Measurements from ENCODE around the gene SMU1.

DNA sequence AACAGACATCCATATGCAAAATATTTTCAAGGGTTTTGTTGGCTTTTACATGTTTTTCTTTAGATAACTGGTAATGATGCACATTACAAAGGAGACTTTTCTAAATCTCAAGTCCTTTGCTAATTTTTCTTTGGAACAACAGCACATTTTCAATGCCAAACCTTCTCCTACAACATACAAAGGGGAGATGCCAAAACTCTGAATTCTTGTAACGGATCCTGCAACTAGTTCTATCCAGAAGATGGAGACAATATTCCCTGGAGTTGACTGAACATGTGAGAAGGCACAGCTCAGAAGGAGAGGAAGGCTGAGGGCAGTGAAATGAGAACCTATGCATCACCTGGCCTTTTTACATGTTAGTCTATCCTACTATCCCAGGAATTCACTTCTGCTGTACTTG is 30.4 kb downstream of the SMU1 start:
- TF ChIP-seq, protein P1, sequence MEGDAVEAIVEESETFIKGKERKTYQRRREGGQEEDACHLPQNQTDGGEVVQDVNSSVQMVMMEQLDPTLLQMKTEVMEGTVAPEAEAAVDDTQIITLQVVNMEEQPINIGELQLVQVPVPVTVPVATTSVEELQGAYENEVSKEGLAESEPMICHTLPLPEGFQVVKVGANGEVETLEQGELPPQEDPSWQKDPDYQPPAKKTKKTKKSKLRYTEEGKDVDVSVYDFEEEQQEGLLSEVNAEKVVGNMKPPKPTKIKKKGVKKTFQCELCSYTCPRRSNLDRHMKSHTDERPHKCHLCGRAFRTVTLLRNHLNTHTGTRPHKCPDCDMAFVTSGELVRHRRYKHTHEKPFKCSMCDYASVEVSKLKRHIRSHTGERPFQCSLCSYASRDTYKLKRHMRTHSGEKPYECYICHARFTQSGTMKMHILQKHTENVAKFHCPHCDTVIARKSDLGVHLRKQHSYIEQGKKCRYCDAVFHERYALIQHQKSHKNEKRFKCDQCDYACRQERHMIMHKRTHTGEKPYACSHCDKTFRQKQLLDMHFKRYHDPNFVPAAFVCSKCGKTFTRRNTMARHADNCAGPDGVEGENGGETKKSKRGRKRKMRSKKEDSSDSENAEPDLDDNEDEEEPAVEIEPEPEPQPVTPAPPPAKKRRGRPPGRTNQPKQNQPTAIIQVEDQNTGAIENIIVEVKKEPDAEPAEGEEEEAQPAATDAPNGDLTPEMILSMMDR (IDR thresholded peaks at IDR 0.05), result no peak
- TF ChIP-seq POLR2AphosphoS5 (IDR thresholded peaks at IDR 0.05), result no peak
